Endothelial cell (in vitro differentiated cells): Measurements from ENCODE around the gene JPH4. TPM values are rescaled to one million over a fixed set of nuclear protein-coding genes. Genes with fewer than 3 reads are reported as not detected.
A peak's percentile ranks its signal among the peaks of the same experiment; 100 is the strongest.

ENCODE experiments used
- DNase-seq: peaks from one replicate; pipeline ENCODE4 v3.0.0; 2021; ENCODE audit warnings: low spot score
- H3K27ac Mint-ChIP-seq: one replicate; pipeline ENCODE4 v1.8.0; 2021; ENCODE audit warnings: mixed read lengths, inconsistent platforms; ENCODE audit not compliant: unreplicated experiment
- H3K27me3 Mint-ChIP-seq: one replicate; pipeline ENCODE4 v1.8.0; 2021; ENCODE audit warnings: mild to moderate bottlenecking, moderate library complexity, mixed read lengths, inconsistent platforms; ENCODE audit not compliant: unreplicated experiment
- H3K36me3 Mint-ChIP-seq: one replicate; pipeline ENCODE4 v1.8.0; 2021; ENCODE audit warnings: mild to moderate bottlenecking, low read depth, mixed read lengths, inconsistent platforms; ENCODE audit not compliant: unreplicated experiment
- H3K4me1 Mint-ChIP-seq: one replicate; pipeline ENCODE4 v1.8.0; 2021; ENCODE audit warnings: mild to moderate bottlenecking, mixed read lengths, inconsistent platforms; ENCODE audit not compliant: unreplicated experiment
- H3K4me3 Mint-ChIP-seq: one replicate; pipeline ENCODE4 v1.8.0; 2021; ENCODE audit warnings: mild to moderate bottlenecking, mixed read lengths, inconsistent platforms; ENCODE audit not compliant: unreplicated experiment
- H3K9me3 Mint-ChIP-seq: one replicate; pipeline ENCODE4 v1.8.0; 2021; ENCODE audit warnings: mixed read lengths, inconsistent platforms; ENCODE audit not compliant: unreplicated experiment
- total RNA-seq: library from RNA; stranded (reverse); fragmentation: NEBNext Ultra II Directional; extraction: Animal tissue kit (Norgen Biotek cat#: 25700); gene quantifications from one replicate; pipeline ENCODE4 v1.2.1, GENCODE V29; 2021; ENCODE audit not compliant: unreplicated experiment
- TF ChIP-seq, protein P1 (sequence below): fragments of 200-600 bp; sonication (generic); IDR thresholded peaks from one replicate; pipeline ENCODE4 v1.5.0; 2021; ENCODE audit warnings: antibody characterized with exemption; ENCODE audit not compliant: unreplicated experiment

The JPH4 gene
- total RNA-seq, 1 donor from 2014 or later: 0.64 TPM

GRCh38 chr14:23532658-23533057 lies 45.9 kb downstream of the JPH4 start:
- TF ChIP-seq, protein P1, sequence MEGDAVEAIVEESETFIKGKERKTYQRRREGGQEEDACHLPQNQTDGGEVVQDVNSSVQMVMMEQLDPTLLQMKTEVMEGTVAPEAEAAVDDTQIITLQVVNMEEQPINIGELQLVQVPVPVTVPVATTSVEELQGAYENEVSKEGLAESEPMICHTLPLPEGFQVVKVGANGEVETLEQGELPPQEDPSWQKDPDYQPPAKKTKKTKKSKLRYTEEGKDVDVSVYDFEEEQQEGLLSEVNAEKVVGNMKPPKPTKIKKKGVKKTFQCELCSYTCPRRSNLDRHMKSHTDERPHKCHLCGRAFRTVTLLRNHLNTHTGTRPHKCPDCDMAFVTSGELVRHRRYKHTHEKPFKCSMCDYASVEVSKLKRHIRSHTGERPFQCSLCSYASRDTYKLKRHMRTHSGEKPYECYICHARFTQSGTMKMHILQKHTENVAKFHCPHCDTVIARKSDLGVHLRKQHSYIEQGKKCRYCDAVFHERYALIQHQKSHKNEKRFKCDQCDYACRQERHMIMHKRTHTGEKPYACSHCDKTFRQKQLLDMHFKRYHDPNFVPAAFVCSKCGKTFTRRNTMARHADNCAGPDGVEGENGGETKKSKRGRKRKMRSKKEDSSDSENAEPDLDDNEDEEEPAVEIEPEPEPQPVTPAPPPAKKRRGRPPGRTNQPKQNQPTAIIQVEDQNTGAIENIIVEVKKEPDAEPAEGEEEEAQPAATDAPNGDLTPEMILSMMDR: no peak
- Mint-ChIP-seq H3K36me3 (peaks cover 28% of the 10 kb centered on the region), H3K4me1 (peaks cover 39% of the 10 kb centered on the region), H3K9me3 (no peaks in the 10 kb centered on the region), H3K27me3 (peaks cover 22% of the 10 kb centered on the region), H3K27ac (no peak overlapping the region), H3K4me3 (peak overlapping the region; percentile 51)
- no peak for DNase-seq

- Mint-ChIP-seq H3K27me3 (peaks cover 27% of the 10 kb centered on the region), H3K9me3 (no peaks in the 10 kb centered on the region), H3K36me3 (peaks cover 38% of the 10 kb centered on the region), H3K27ac (peak overlapping the region; percentile 90), H3K4me3 (peak overlapping the region; percentile 35), H3K4me1 (peaks cover 37% of the 10 kb centered on the region)
- DNase-seq: no peak
- TF ChIP-seq, protein P1: no peak
These were observed 47.2 kb downstream of the JPH4 start for GRCh38 chr14:23531391-23531790.

GRCh38 chr14:23530375-23531055 lies 48.1 kb downstream of the JPH4 start:
- Mint-ChIP-seq H3K9me3 (no peaks in the 10 kb centered on the region), H3K4me1 (peaks cover 42% of the 10 kb centered on the region), H3K27ac (peak overlapping the region; percentile 90), H3K36me3 (peaks cover 38% of the 10 kb centered on the region), H3K27me3 (peaks cover 29% of the 10 kb centered on the region), H3K4me3 (peak overlapping the region; percentile 11)
- TF ChIP-seq, protein P1: no peak
- DNase-seq: no peak

DNA sequence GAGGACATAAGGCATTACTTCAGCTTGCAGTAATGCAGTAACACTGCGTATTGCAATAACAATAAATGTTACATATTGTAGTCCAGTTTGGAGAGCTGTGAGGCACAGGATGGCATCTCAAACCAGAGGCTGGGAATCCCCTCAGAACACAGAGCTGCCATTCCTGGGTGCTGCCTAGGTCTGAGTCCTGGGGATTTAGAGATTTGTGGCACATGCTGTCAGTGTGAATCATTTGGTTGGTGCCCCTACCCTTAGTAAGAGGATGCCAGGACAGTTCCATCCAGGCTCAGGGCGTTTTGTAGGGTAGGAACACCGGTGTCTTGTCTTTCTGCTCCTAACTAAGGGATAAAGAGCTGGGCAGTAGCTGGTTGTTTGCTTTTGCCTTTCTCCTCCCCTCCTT lies 49.6 kb downstream of the JPH4 start:
- peak overlapping the region; percentile 90 for H3K27ac Mint-ChIP-seq
- no peaks in the 10 kb centered on the region for H3K9me3 Mint-ChIP-seq
- TF ChIP-seq, protein P1: no peak

DNA sequence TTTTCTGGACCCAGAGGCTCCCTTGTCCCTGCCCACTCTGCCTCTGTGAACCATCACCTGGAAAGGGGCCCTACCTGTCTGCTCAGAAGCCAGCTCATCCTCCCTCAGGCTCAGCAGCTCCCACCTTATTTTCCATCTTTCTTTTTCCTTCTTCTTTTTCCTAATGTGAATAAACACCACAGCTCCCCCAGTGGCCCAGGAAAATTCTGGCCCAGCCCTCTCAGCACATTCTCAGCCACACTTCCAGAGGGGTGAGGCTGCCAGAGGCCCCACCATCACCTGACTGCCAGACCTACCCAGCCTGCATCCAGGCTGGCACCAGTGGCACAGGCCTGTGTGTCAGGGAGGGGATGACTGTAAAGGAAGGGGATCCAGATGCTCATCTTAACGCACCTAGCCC lies 50.0 kb downstream of the JPH4 start:
- Mint-ChIP-seq H3K4me3 (peak overlapping the region; percentile 82), H3K27ac (peak overlapping the region; percentile 67), H3K27me3 (peaks cover 27% of the 10 kb centered on the region), H3K4me1 (peaks cover 42% of the 10 kb centered on the region), H3K36me3 (peaks cover 35% of the 10 kb centered on the region), H3K9me3 (no peaks in the 10 kb centered on the region)
- no peak for DNase-seq
- TF ChIP-seq, protein P1: peak; percentile 13

More for the DNA sequence above, 49.6 kb downstream of the JPH4 start:
- no peak for DNase-seq
- no peak overlapping the region for H3K4me3 Mint-ChIP-seq
- peaks cover 27% of the 10 kb centered on the region for H3K27me3 Mint-ChIP-seq
- peaks cover 39% of the 10 kb centered on the region for H3K36me3 Mint-ChIP-seq
- H3K4me1 Mint-ChIP-seq: peaks cover 42% of the 10 kb centered on the region
